ENCODE measurements around the gene TMEM80.

TMEM80 gene

GRCh38 chr11:746289-747157 lies 50.9 kb downstream of the TMEM80 start:
- DNase-seq = peak; percentile 38

- DNase-seq = peak; percentile 68
Measured at GRCh38 chr11:747158-748006, 51.8 kb downstream of the TMEM80 start, which contains the start of gene TALDO1. TALDO1 (plus strand) TSS chr11:747464; CDS start chr11:747482, 18 bp downstream.

- no peak for DNase-seq
Measured at GRCh38 chr11:748007-748359, 52.4 kb downstream of the TMEM80 start.

GRCh38 chr11:749731-750130 lies 54.1 kb downstream of the TMEM80 start:
- DNase-seq = no peak

All from central memory CD4-positive, alpha-beta T cell (primary cell).